Superior temporal gyrus (tissue), 1 donor: Measurements from ENCODE around the gene DLG2.

Experiments used
- DNase-seq: peaks from one replicate; pipeline ENCODE4 v3.0.0-alpha.2; 2016; ENCODE audit errors: extremely low spot score

DLG2 gene

GRCh38 chr11:83645561-83645960, 1981.6 kb downstream of the DLG2 start:
- DNase-seq, result no peak

GRCh38 chr11:83643115-83643514, 1984.0 kb downstream of the DLG2 start:
- DNase-seq, result no peak

- DNase-seq, result no peak
Observed at GRCh38 chr11:83642500-83642899, 1984.6 kb downstream of the DLG2 start.

GRCh38 chr11:83641511-83641910, 1985.6 kb downstream of the DLG2 start:
- DNase-seq, result no peak

GRCh38 chr11:83639995-83640758, 1987.0 kb downstream of the DLG2 start:
- no peak for DNase-seq

- no peak for DNase-seq
Observed at GRCh38 chr11:83635166-83635565, 1992.0 kb downstream of the DLG2 start.

- no peak for DNase-seq
Observed at GRCh38 chr11:83630211-83630610, 1996.9 kb downstream of the DLG2 start.

- DNase-seq, result no peak
Observed at GRCh38 chr11:83629775-83630174, 1997.4 kb downstream of the DLG2 start.

- DNase-seq, result no peak
Observed at GRCh38 chr11:83628622-83629355, 1998.4 kb downstream of the DLG2 start.

GRCh38 chr11:83625336-83625735, 2001.8 kb downstream of the DLG2 start:
- DNase-seq, result no peak

- DNase-seq, result no peak
Observed at GRCh38 chr11:83617671-83618070, 2009.5 kb downstream of the DLG2 start.

GRCh38 chr11:83613767-83614121, 2013.4 kb downstream of the DLG2 start:
- no peak for DNase-seq

GRCh38 chr11:83612891-83613766, 2014.0 kb downstream of the DLG2 start:
- no peak for DNase-seq

GRCh38 chr11:83611600-83611999, 2015.5 kb downstream of the DLG2 start:
- no peak for DNase-seq

- peak; percentile 66 for DNase-seq
Observed at GRCh38 chr11:83611031-83611430, 2016.1 kb downstream of the DLG2 start.

GRCh38 chr11:83609191-83609590, 2018.0 kb downstream of the DLG2 start:
- no peak for DNase-seq

GRCh38 chr11:83608571-83608970, 2018.6 kb downstream of the DLG2 start:
- DNase-seq, result no peak

- DNase-seq, result no peak
Observed at GRCh38 chr11:83601914-83602527, 2025.1 kb downstream of the DLG2 start.

- no peak for DNase-seq
Observed at GRCh38 chr11:83601201-83601913, 2025.8 kb downstream of the DLG2 start.

- DNase-seq, result peak; percentile 32
Observed at GRCh38 chr11:83600661-83601060, 2026.5 kb downstream of the DLG2 start.

- DNase-seq, result no peak
Observed at GRCh38 chr11:83599066-83599465, 2028.1 kb downstream of the DLG2 start.
